Measurements from ENCODE around the gene SS18. TPM values are rescaled to one million over a fixed set of nuclear protein-coding genes. Genes with fewer than 3 reads are reported as not detected.
"Not testable (repeated sequence)": the region's sequence is repeated elsewhere in the genome, so short reads cannot be mapped to it uniquely, and the experiment has no call there.

SS18 gene
- total and polyA plus RNA-seq, 4 donors = 16.3 to 74.7 (median 34.5) TPM

DNA sequence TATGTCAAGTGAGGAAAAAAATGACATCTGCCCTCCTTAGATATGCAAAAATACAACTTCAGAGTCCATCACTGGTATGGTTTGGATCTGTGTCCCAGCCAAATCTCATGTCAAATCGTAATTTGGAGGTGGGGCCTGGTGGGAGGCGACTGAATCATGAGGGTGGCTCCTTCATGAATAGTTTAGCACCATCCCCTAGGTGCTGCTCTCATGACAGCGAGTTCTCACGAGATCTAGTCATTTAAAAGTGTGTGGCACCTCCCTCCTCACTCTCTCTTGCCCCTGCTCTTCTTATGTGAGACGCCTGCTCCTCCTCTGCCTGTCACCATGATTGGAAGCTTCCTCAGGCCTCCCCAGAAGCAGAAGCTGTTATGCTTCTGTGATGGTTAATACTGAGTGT is 37.4 kb upstream of the SS18 start:
- Histone ChIP-seq H3K9me3 (ENCODE audit: control insufficient read depth in 4 of 4, low read length in 3 of 4) (no peaks in the 10 kb centered on the region), H3K36me3 (ENCODE audit: control insufficient read depth in 4 of 4, insufficient read depth in 3 of 4, low read depth in 1 of 4, low read length in 3 of 4) (no peaks in the 10 kb centered on the region), H3K4me3 (ENCODE audit: low read depth in 1 of 3, low read length in 3 of 3) (no peak overlapping the region), H3K4me1 (ENCODE audit: control insufficient read depth in 4 of 4, insufficient read depth in 4 of 4, low read length in 3 of 4) (no peaks in the 10 kb centered on the region), H3K9ac (ENCODE audit: low read depth in 1 of 2, low read length in 2 of 2) (no peak overlapping the region), H3K27me3 (ENCODE audit: control insufficient read depth in 4 of 4, insufficient read depth in 4 of 4, low read length in 3 of 4) (no peaks in the 10 kb centered on the region), H3K27ac (ENCODE audit: low read depth in 1 of 2, low read length in 2 of 2) (no peak overlapping the region)
- TF ChIP-seq, protein P1, sequence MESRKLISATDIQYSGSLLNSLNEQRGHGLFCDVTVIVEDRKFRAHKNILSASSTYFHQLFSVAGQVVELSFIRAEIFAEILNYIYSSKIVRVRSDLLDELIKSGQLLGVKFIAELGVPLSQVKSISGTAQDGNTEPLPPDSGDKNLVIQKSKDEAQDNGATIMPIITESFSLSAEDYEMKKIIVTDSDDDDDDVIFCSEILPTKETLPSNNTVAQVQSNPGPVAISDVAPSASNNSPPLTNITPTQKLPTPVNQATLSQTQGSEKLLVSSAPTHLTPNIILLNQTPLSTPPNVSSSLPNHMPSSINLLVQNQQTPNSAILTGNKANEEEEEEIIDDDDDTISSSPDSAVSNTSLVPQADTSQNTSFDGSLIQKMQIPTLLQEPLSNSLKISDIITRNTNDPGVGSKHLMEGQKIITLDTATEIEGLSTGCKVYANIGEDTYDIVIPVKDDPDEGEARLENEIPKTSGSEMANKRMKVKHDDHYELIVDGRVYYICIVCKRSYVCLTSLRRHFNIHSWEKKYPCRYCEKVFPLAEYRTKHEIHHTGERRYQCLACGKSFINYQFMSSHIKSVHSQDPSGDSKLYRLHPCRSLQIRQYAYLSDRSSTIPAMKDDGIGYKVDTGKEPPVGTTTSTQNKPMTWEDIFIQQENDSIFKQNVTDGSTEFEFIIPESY (IDR thresholded peaks at IDR 0.05) = no peak
- TF ChIP-seq FOXA1 (IDR thresholded peaks at IDR 0.05) = no peak
- no peak for TF ChIP-seq RXRA (IDR thresholded peaks at IDR 0.05)
- no peak for TF ChIP-seq EGR1 (IDR thresholded peaks at IDR 0.05; ENCODE audit: low read depth in 2 of 2)
- TF ChIP-seq GABPA (IDR thresholded peaks at IDR 0.05 in 1 of 2, conservative IDR thresholded peaks at IDR 0.05 in 1 of 2) = no peak
- TF ChIP-seq YY1 (IDR thresholded peaks at IDR 0.05) = no peak
- TF ChIP-seq, protein P2, sequence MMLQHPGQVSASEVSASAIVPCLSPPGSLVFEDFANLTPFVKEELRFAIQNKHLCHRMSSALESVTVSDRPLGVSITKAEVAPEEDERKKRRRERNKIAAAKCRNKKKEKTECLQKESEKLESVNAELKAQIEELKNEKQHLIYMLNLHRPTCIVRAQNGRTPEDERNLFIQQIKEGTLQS (IDR thresholded peaks at IDR 0.05) = no peak
- no peak for TF ChIP-seq FOXA2 (IDR thresholded peaks at IDR 0.05)
- TF ChIP-seq RAD21 (IDR thresholded peaks at IDR 0.05) = no peak
- TF ChIP-seq NR2F2 (IDR thresholded peaks at IDR 0.05) = no peak
- TF ChIP-seq, protein P3, sequence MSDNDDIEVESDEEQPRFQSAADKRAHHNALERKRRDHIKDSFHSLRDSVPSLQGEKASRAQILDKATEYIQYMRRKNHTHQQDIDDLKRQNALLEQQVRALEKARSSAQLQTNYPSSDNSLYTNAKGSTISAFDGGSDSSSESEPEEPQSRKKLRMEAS (IDR thresholded peaks at IDR 0.05) = no peak
- TF ChIP-seq, protein P4, sequence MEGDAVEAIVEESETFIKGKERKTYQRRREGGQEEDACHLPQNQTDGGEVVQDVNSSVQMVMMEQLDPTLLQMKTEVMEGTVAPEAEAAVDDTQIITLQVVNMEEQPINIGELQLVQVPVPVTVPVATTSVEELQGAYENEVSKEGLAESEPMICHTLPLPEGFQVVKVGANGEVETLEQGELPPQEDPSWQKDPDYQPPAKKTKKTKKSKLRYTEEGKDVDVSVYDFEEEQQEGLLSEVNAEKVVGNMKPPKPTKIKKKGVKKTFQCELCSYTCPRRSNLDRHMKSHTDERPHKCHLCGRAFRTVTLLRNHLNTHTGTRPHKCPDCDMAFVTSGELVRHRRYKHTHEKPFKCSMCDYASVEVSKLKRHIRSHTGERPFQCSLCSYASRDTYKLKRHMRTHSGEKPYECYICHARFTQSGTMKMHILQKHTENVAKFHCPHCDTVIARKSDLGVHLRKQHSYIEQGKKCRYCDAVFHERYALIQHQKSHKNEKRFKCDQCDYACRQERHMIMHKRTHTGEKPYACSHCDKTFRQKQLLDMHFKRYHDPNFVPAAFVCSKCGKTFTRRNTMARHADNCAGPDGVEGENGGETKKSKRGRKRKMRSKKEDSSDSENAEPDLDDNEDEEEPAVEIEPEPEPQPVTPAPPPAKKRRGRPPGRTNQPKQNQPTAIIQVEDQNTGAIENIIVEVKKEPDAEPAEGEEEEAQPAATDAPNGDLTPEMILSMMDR (IDR thresholded peaks at IDR 0.05; ENCODE audit: low read depth, low read length, missing input control) = no peak
- TF ChIP-seq HNF4A (conservative IDR thresholded peaks at IDR 0.05) = no peak
- TF ChIP-seq JUND (IDR thresholded peaks at IDR 0.05) = no peak
- no peak for TF ChIP-seq SP1 (IDR thresholded peaks at IDR 0.05)
- WGBS = 63% methylated on average over 5 of the region's 5 CpGs
- DNase-seq (ENCODE audit: low spot score) = no peak

DNA sequence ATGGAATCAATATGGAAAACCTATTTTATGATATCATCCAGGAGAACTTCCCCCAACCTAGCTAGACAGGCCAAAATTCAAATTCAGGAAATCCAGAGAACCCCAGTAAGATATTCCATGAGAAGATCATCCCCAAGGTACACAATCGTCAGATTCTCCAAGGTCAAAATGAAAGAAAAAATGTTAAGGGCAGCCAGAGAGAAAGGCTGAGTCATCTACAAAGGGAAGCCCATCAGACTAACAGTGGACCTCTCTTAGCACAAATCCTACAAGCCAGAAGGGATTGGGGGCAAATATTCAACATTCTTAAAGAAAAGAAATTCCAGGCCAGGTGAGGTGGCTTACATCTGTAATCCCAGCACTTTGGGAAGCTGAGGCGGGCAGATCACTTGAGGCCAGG is 31.6 kb upstream of the SS18 start:
- not testable (repeated sequence) for H3K27me3 ChIP-seq (ENCODE audit: control insufficient read depth in 4 of 4, insufficient read depth in 4 of 4, low read length in 3 of 4); H3K27ac ChIP-seq (ENCODE audit: low read depth in 1 of 2, low read length in 2 of 2); H3K9ac ChIP-seq (ENCODE audit: low read depth in 1 of 2, low read length in 2 of 2); DNase-seq (ENCODE audit: low spot score); H3K9me3 ChIP-seq (ENCODE audit: control insufficient read depth in 4 of 4, low read length in 3 of 4); H3K4me3 ChIP-seq (ENCODE audit: low read depth in 1 of 3, low read length in 3 of 3); H3K36me3 ChIP-seq (ENCODE audit: control insufficient read depth in 4 of 4, insufficient read depth in 3 of 4, low read depth in 1 of 4, low read length in 3 of 4); H3K4me1 ChIP-seq (ENCODE audit: control insufficient read depth in 4 of 4, insufficient read depth in 4 of 4, low read length in 3 of 4)
- 83% methylated on average over 2 of the region's 2 CpGs for WGBS

DNA sequence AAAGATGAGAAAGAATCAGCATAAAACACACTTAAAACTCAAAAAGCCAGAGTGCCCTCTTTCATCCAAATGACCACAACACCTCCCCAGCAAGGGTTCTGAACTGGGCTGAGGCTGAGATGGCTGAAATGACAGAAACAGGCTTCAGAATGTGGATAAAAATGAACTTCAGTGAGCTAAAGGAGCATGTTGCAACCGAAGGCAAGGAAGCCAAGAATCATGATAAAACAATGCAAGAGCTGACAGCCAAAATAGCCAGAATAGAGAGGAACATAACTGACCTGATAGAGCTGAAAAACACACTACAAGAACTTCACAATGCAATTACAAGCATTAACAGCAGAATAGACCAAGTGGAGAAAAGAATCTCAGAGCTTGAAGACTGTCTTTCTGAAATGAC is 31.1 kb upstream of the SS18 start:
- H3K4me1 ChIP-seq (ENCODE audit: control insufficient read depth in 4 of 4, insufficient read depth in 4 of 4, low read length in 3 of 4) = no peaks in the 10 kb centered on the region
- DNase-seq (ENCODE audit: low spot score) = no peak
- H3K9me3 ChIP-seq (ENCODE audit: control insufficient read depth in 4 of 4, low read length in 3 of 4) = no peaks in the 10 kb centered on the region
- H3K4me3 ChIP-seq (ENCODE audit: low read depth in 1 of 3, low read length in 3 of 3) = no peak overlapping the region
- H3K36me3 ChIP-seq (ENCODE audit: control insufficient read depth in 4 of 4, insufficient read depth in 3 of 4, low read depth in 1 of 4, low read length in 3 of 4) = no peaks in the 10 kb centered on the region
- no peak overlapping the region for H3K9ac ChIP-seq (ENCODE audit: low read depth in 1 of 2, low read length in 2 of 2)
- TF ChIP-seq TAF1 (conservative IDR thresholded peaks at IDR 0.05) (no peak), EGR1 (IDR thresholded peaks at IDR 0.05; ENCODE audit: low read depth in 2 of 2) (no peak), FOXA2 (IDR thresholded peaks at IDR 0.05) (no peak)
- TF ChIP-seq, protein P3 (IDR thresholded peaks at IDR 0.05) = no peak
- H3K27ac ChIP-seq (ENCODE audit: low read depth in 1 of 2, low read length in 2 of 2) = no peak overlapping the region
- WGBS = 61% methylated on average over 1 of the region's 1 CpG
- H3K27me3 ChIP-seq (ENCODE audit: control insufficient read depth in 4 of 4, insufficient read depth in 4 of 4, low read length in 3 of 4) = peaks cover 0 to 9% (median 0%) of the 10 kb centered on the region in 4 donors
